Left colon (tissue), 2 donors: ENCODE data around the gene CCDC181. TPM values are rescaled to one million over a fixed set of nuclear protein-coding genes. Genes with fewer than 3 reads are reported as not detected.
A peak's percentile ranks its signal among the peaks of the same experiment; 100 is the strongest.

Experiments
- ATAC-seq: fragments of 200-7000 bp; cut with Tn5 transposase; one replicate; pipeline ENCODE4 v1.9.1; 2020; ENCODE audit warnings: mild to moderate bottlenecking, moderate library complexity
- DNase-seq, 2 donors: peaks; one replicate each; pipeline ENCODE4 v3.0.0-alpha.2; 2020
- intact Hi-C, 2 donors: fragments of 100-400 bp; cut with DNase I in 1 of 2; cut with micrococcal nuclease in 1 of 2; formaldehyde crosslinking; loops; one replicate each; pipeline versions ENCODE4 v1.11.2 to v1.14.0; 2022; cut with DNase I, micrococcal nuclease
- long read RNA-seq: library from polyadenylated mRNA; unstranded; transcript quantifications from one replicate; pipeline ENCODE4 v2.0.0, GENCODE V29; 2021
- total RNA-seq, 2 donors: library from RNA; stranded (reverse); fragmentation: NEBNext Ultra II Directional; extraction: Animal tissue kit (Norgen Biotek cat#: 25700); gene quantifications; one replicate each; pipeline ENCODE4 v1.2.1, GENCODE V29; 2021
- donor health status: DM: no; HTN: no; CAD: no.
- donor health status: DM: yes; HTN: yes; CAD: no.

CCDC181 gene
- total RNA-seq: under 1 TPM; 0.11 to 0.15 TPM
- long read RNA-seq: 0 reads

DNA sequence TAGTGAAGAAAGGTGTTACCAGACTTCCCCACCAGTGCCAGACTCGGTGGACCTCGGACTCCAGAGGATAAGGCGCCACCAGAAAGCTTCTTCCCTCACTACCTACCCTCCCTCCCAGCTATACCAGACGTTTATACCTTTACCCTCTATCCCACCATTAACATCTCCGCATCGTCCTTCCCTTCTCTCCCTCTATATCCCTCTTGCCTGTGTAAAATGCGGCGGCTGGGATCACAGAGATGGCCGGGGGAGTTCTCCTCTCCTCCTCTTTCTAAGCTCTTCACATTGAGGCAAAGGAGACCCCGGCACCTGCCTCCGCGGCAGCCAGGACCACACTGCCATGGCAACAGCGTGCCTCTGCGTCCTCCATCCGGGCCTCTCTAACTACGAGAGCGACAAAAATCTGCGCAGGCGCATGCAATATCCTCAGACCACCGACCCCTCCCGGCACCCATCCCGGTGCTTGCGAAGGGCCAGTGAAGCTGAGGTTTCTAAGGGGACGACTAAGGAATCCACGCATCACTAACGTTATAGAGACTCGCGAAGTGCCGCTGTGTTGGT lies at the start of gene CCDC181:
Gene CCDC181, minus strand, starts transcription at position 394 of the 561 bp plus-strand sequence. CDS start 2,547 bp downstream, outside the sequence.
- intact Hi-C loops: no loop called here
- DNase-seq (peak in 1 of 2 donors; percentile 4), ATAC-seq (no peak)

- no peak for DNase-seq
- ATAC-seq: no peak
- intact Hi-C loops: no loop called here
Observed at GRCh38 chr1:169475806-169476387, 48.6 kb upstream of the CCDC181 start.

DNA sequence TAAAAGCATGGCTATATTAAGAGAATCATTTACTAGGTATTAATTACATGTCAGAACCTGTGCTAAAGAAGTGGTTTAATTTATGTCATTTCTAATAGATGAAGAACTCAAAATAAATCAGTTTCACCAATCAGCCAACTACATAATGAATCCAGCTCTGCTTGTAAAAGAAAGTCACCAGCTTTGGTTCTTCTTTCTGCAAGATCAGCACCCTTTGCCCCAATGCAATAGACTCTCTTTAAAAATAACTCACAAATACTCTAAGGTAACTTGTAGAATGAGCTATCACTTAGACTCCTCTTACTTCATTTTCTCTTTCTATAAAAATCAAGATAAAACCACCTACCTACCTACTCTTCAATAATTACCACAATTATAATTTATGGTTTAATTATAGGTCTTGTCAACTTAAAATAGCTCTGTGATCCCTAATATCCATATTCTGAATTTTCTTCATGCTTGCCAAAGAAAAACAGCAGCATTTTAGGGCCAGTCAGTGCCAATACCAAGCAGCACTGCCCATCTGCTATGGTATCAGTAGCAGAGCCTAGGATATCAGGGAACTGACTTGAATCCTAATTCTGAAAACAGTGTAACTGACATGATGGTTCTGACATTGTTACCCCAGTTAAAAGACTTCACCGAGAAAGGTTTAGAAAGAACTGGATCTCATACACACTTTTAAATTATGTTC lies 47.2 kb upstream of the CCDC181 start:
- ATAC-seq: no peak
- intact Hi-C loops: no loop called here
- no peak for DNase-seq

- DNase-seq (no peak), ATAC-seq (no peak)
- intact Hi-C loops: no loop called here
Observed at GRCh38 chr1:169473347-169473746, 46.1 kb upstream of the CCDC181 start.

GRCh38 chr1:169472738-169473137 lies 45.5 kb upstream of the CCDC181 start:
- DNase-seq (no peak), ATAC-seq (no peak)
- intact Hi-C loops: no loop called here

- ATAC-seq: no peak
- DNase-seq: no peak
- intact Hi-C loops: loop anchor here (5.0 to 10.0 kb wide), 2 partner anchors 76 to 78 kb away; no protein-coding TSS in a partner anchor
Observed at GRCh38 chr1:169468982-169469381, 41.7 kb upstream of the CCDC181 start.

GRCh38 chr1:169466259-169467230 lies 39.3 kb upstream of the CCDC181 start:
- intact Hi-C loops: loop anchor here (5.0 to 10.0 kb wide), 2 partner anchors 78 to 81 kb away; no protein-coding TSS in a partner anchor
- ATAC-seq (peak; percentile 50), DNase-seq (no peak)

DNA sequence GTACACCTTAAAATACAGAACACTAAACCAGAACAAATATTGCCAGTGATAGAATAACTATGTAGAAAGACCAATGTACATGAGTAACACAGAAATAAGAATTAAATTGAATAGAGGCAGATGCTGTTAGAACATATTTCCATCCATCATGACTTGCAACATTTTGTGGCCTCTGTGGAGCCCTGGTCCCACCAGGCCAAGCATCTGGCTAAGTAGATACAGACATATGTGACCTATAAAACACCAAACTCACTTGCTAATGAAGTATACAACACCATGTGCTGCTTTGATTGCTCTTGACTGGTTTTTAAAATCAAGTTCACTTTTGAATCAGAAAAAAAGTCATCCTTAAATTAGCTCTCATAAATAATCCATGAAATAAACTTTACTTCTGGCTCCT lies 38.0 kb upstream of the CCDC181 start:
- DNase-seq (no peak), ATAC-seq (no peak)
- intact Hi-C loops: loop anchor here (5.0 to 10.0 kb wide), 2 partner anchors 80 to 82 kb away; no protein-coding TSS in a partner anchor

DNA sequence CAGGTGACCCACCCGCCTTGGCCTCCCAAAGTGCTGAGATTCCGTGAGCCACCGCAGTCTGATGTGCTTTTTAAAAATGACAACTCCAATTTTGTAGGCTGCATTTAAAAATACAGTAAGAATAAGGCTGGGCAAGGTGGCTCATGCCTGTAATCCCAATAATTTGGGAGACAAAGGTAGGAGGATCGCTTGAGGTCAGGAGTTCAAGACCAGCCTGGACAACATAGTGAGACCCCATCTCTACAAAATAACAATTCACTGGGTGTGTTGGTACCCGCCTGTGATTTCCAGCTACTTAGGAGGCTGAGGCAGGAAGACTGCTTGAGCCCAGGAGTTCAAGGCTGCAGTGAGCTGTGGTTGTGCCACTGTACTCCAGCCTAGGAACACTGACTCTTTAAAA lies 35.1 kb upstream of the CCDC181 start:
- DNase-seq: no peak
- intact Hi-C loops: loop anchor here in 1 of 2 donors (10.0 kb wide), 1 partner anchor 82 kb away; no protein-coding TSS in a partner anchor
- ATAC-seq: no peak

DNA sequence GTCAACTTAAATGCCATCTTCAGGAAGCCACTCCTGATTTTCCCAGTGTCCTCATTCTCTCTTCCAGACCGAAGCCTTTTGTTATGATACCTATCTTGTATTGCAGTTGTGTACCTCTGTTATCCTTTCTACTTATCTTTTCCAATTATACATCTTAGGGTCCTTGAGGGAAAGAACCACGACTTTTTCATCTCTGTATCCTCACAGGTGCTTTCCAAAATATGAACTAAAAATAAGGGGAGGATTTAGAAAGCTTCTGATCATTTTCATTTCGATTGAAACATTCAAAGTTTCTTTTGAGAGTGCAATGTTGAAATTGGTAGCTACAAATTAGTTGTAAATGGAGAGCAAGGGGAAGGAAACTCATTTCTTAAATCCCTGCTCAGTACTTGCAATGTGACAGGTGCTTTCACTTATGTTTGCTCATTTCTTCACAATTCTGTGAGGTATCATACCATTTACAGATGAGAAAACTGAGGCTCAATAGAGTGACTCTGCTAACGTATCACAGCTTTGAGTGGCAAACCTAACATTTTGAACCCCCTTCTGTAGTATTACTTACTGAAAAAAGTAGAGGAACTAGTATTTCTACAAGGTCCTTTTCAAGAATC lies 34.2 kb upstream of the CCDC181 start:
- DNase-seq (no peak), ATAC-seq (no peak)
- intact Hi-C loops: loop anchor here in 1 of 2 donors (10.0 kb wide), 1 partner anchor 83 kb away; no protein-coding TSS in a partner anchor

DNA sequence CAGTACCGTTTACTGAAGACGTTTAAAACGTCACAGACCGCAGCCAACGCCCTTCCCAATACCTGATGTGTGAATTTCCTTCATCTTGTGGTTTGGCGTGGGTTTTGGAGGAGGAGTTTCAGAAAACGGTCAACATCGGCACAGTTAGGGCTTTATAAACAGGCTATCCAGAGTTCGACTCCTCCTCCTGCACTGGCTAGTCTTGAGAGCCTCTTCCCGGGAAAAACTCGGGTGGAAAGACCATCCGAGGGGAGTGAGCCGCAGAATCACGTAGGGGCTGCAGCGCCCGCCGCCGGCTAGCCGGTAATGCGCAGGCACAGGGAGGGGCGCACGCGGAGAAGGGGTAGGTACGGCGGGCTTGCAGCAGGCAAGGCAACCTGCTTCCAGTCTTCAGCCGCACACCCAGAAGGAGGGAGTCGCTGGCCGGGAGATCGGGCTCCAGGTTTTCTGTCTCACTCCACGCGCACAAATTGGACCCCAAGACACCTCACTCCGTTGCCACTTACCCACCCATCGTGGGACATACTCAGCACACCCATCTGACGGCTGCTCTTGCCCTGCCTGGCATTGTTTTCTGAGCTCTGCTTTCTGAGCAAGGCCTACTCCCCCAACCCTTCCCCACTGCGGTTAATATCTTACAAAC lies 33.0 kb upstream of the CCDC181 start:
- peak; percentile 38 for ATAC-seq
- intact Hi-C loops: loop anchor here in 1 of 2 donors (10.0 kb wide), 1 partner anchor 84 kb away; no protein-coding TSS in a partner anchor
- DNase-seq: no peak

DNA sequence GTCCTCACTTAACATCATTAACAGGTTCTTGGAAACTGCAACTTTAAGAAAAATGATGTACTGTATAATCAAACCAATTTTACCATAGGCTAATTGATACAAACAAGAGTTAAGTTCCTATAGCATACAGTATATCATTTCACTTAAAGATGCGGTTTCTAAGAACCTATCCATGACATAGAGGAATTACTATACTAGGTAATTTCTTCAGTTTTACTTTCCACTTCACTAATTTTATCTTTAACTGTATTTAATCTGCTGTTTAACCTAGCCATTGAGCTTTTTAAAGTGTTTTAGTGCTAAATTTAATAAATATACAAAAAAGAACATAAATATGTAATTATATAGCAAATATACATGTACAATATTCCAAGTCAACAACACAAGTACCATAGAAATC lies 30.2 kb upstream of the CCDC181 start:
- intact Hi-C loops: no loop called here
- no peak for ATAC-seq
- DNase-seq: no peak

DNA sequence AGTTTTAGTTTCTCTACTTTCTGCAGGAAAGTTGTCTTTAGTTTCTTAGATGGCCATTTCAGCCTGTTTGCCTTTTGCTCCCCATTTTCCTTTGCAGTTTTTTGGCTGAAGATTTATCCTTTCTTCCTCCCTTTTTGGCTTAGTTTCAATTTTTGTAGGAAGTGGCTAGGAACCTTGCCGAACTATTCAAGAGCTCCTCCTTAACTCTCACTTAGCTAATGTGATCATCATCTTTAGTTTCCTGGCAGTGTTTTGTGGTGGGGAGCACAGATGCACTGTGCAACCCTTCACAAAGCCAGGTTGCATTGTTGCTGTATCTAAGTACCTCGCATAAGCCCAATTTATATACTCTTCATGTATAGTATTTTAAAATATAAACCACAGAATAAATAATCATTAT lies 28.8 kb upstream of the CCDC181 start:
- DNase-seq: no peak
- no peak for ATAC-seq
- intact Hi-C loops: no loop called here

- ATAC-seq: no peak
- no peak for DNase-seq
- intact Hi-C loops: no loop called here
Observed at GRCh38 chr1:169452921-169453320, 25.6 kb upstream of the CCDC181 start.

GRCh38 chr1:169451218-169451824 lies 24.0 kb upstream of the CCDC181 start:
- peak; percentile 69 for ATAC-seq
- intact Hi-C loops: no loop called here
- DNase-seq: no peak

GRCh38 chr1:169443923-169444322 lies 16.6 kb upstream of the CCDC181 start:
- ATAC-seq (peak; percentile 79), DNase-seq (no peak)
- intact Hi-C loops: no loop called here

DNA sequence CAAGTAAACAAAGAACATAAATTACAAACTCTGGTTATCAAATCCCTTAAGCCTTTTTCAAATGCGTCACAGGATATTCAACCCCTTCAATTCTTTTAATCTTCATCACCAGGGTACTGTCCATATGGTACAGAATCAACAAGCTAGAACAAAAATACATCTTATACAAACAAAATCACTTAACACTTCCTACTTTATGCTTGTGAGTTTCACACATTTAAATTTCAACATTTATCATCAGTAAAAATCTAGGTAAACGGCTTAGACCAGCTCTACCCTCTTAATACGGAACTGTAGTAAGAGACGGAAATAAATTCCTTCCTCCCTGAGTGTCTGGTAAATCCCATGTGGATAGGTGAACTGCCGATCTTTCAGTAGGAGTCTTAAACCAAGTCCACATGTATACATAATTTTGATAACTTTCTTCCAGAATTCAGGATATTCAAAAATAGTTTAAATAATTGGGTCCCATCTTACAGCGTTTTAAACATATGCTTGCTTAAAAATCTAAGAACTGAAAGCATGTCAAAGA lies 1.0 kb downstream of the CCDC181 start:
- ATAC-seq: no peak
- intact Hi-C loops: no loop called here
- DNase-seq: no peak
